Measurements from ENCODE around the gene PTPRE.

PTPRE gene

GRCh38 chr10:128098631-128099030, 191.7 kb downstream of the PTPRE start:
- H3K4me3 ChIP-seq (ENCODE audit: low read length), result no peak overlapping the region
- H3K36me3 ChIP-seq (ENCODE audit: insufficient read depth, low read length), result peaks cover 36% of the 10 kb centered on the region
- no peaks in the 10 kb centered on the region for H3K4me1 ChIP-seq (ENCODE audit: control insufficient read depth, insufficient read depth, low read length)
- H3K9ac ChIP-seq (ENCODE audit: low read depth, low read length), result no peak overlapping the region
- no peaks in the 10 kb centered on the region for H3K9me3 ChIP-seq (replicated peaks; ENCODE audit: low read length)
- H3K4me2 ChIP-seq (ENCODE audit: low read length), result no peak overlapping the region
- no peaks in the 10 kb centered on the region for H3K27me3 ChIP-seq (ENCODE audit: control insufficient read depth, insufficient read depth, low read length)

- Histone ChIP-seq H3K4me1 (ENCODE audit: control insufficient read depth, insufficient read depth, low read length) (no peaks in the 10 kb centered on the region), H3K4me2 (ENCODE audit: low read length) (no peak overlapping the region), H3K27me3 (ENCODE audit: control insufficient read depth, insufficient read depth, low read length) (no peaks in the 10 kb centered on the region), H3K9me3 (replicated peaks; ENCODE audit: low read length) (no peaks in the 10 kb centered on the region), H3K9ac (ENCODE audit: low read depth, low read length) (no peak overlapping the region), H3K36me3 (ENCODE audit: insufficient read depth, low read length) (peaks cover 40% of the 10 kb centered on the region), H3K4me3 (ENCODE audit: low read length) (no peak overlapping the region)
These were observed 193.0 kb downstream of the PTPRE start for GRCh38 chr10:128099901-128100300.

GRCh38 chr10:128101901-128102300, 195.0 kb downstream of the PTPRE start:
- Histone ChIP-seq H3K27me3 (ENCODE audit: control insufficient read depth, insufficient read depth, low read length) (no peaks in the 10 kb centered on the region), H3K4me3 (ENCODE audit: low read length) (no peak overlapping the region), H3K9me3 (replicated peaks; ENCODE audit: low read length) (no peaks in the 10 kb centered on the region), H3K9ac (ENCODE audit: low read depth, low read length) (no peak overlapping the region), H3K4me1 (ENCODE audit: control insufficient read depth, insufficient read depth, low read length) (no peaks in the 10 kb centered on the region), H3K4me2 (ENCODE audit: low read length) (no peak overlapping the region), H3K36me3 (ENCODE audit: insufficient read depth, low read length) (peaks cover 59% of the 10 kb centered on the region)

- no peaks in the 10 kb centered on the region for H3K9me3 ChIP-seq (replicated peaks; ENCODE audit: low read length)
- no peak overlapping the region for H3K9ac ChIP-seq (ENCODE audit: low read depth, low read length)
- no peaks in the 10 kb centered on the region for H3K27me3 ChIP-seq (ENCODE audit: control insufficient read depth, insufficient read depth, low read length)
- H3K4me1 ChIP-seq (ENCODE audit: control insufficient read depth, insufficient read depth, low read length), result no peaks in the 10 kb centered on the region
- peaks cover 59% of the 10 kb centered on the region for H3K36me3 ChIP-seq (ENCODE audit: insufficient read depth, low read length)
- no peak overlapping the region for H3K4me2 ChIP-seq (ENCODE audit: low read length)
- H3K4me3 ChIP-seq (ENCODE audit: low read length), result no peak overlapping the region
These were observed 195.8 kb downstream of the PTPRE start for GRCh38 chr10:128102480-128103228.

GRCh38 chr10:128103229-128103714, 196.4 kb downstream of the PTPRE start:
- H3K9me3 ChIP-seq (replicated peaks; ENCODE audit: low read length), result no peaks in the 10 kb centered on the region
- no peak overlapping the region for H3K9ac ChIP-seq (ENCODE audit: low read depth, low read length)
- peaks cover 60% of the 10 kb centered on the region for H3K36me3 ChIP-seq (ENCODE audit: insufficient read depth, low read length)
- H3K4me1 ChIP-seq (ENCODE audit: control insufficient read depth, insufficient read depth, low read length), result no peaks in the 10 kb centered on the region
- no peaks in the 10 kb centered on the region for H3K27me3 ChIP-seq (ENCODE audit: control insufficient read depth, insufficient read depth, low read length)
- H3K4me2 ChIP-seq (ENCODE audit: low read length), result no peak overlapping the region
- H3K4me3 ChIP-seq (ENCODE audit: low read length), result no peak overlapping the region

GRCh38 chr10:128105383-128105782, 198.5 kb downstream of the PTPRE start:
- Histone ChIP-seq H3K4me2 (ENCODE audit: low read length) (no peak overlapping the region), H3K4me3 (ENCODE audit: low read length) (no peak overlapping the region), H3K4me1 (ENCODE audit: control insufficient read depth, insufficient read depth, low read length) (no peaks in the 10 kb centered on the region), H3K9ac (ENCODE audit: low read depth, low read length) (no peak overlapping the region), H3K36me3 (ENCODE audit: insufficient read depth, low read length) (peaks cover 68% of the 10 kb centered on the region), H3K27me3 (ENCODE audit: control insufficient read depth, insufficient read depth, low read length) (no peaks in the 10 kb centered on the region), H3K9me3 (replicated peaks; ENCODE audit: low read length) (no peaks in the 10 kb centered on the region)

GRCh38 chr10:128109707-128110106, 202.8 kb downstream of the PTPRE start:
- Histone ChIP-seq H3K9me3 (replicated peaks; ENCODE audit: low read length) (no peaks in the 10 kb centered on the region), H3K4me1 (ENCODE audit: control insufficient read depth, insufficient read depth, low read length) (no peaks in the 10 kb centered on the region), H3K9ac (ENCODE audit: low read depth, low read length) (no peak overlapping the region), H3K36me3 (ENCODE audit: insufficient read depth, low read length) (peaks cover 90% of the 10 kb centered on the region), H3K4me2 (ENCODE audit: low read length) (no peak overlapping the region), H3K27me3 (ENCODE audit: control insufficient read depth, insufficient read depth, low read length) (no peaks in the 10 kb centered on the region), H3K4me3 (ENCODE audit: low read length) (no peak overlapping the region)

- no peak overlapping the region for H3K4me2 ChIP-seq (ENCODE audit: low read length)
- H3K9me3 ChIP-seq (replicated peaks; ENCODE audit: low read length), result no peaks in the 10 kb centered on the region
- no peaks in the 10 kb centered on the region for H3K27me3 ChIP-seq (ENCODE audit: control insufficient read depth, insufficient read depth, low read length)
- no peak overlapping the region for H3K9ac ChIP-seq (ENCODE audit: low read depth, low read length)
- H3K36me3 ChIP-seq (ENCODE audit: insufficient read depth, low read length), result peaks cover 87% of the 10 kb centered on the region
- H3K4me3 ChIP-seq (ENCODE audit: low read length), result no peak overlapping the region
- no peaks in the 10 kb centered on the region for H3K4me1 ChIP-seq (ENCODE audit: control insufficient read depth, insufficient read depth, low read length)
These were observed 203.4 kb downstream of the PTPRE start for GRCh38 chr10:128110339-128110738.

- H3K27me3 ChIP-seq (ENCODE audit: control insufficient read depth, insufficient read depth, low read length), result no peaks in the 10 kb centered on the region
- peaks cover 6% of the 10 kb centered on the region for H3K4me1 ChIP-seq (ENCODE audit: control insufficient read depth, insufficient read depth, low read length)
- H3K4me2 ChIP-seq (ENCODE audit: low read length), result no peak overlapping the region
- H3K9ac ChIP-seq (ENCODE audit: low read depth, low read length), result no peak overlapping the region
- H3K9me3 ChIP-seq (replicated peaks; ENCODE audit: low read length), result no peaks in the 10 kb centered on the region
- H3K36me3 ChIP-seq (ENCODE audit: insufficient read depth, low read length), result peaks cover 84% of the 10 kb centered on the region
- H3K4me3 ChIP-seq (ENCODE audit: low read length), result no peak overlapping the region
These were observed 204.8 kb downstream of the PTPRE start for GRCh38 chr10:128111696-128112095.

GRCh38 chr10:128113026-128113425, 206.1 kb downstream of the PTPRE start:
- H3K4me3 ChIP-seq (ENCODE audit: low read length), result no peak overlapping the region
- no peak overlapping the region for H3K4me2 ChIP-seq (ENCODE audit: low read length)
- H3K4me1 ChIP-seq (ENCODE audit: control insufficient read depth, insufficient read depth, low read length), result peaks cover 11% of the 10 kb centered on the region
- H3K36me3 ChIP-seq (ENCODE audit: insufficient read depth, low read length), result peaks cover 76% of the 10 kb centered on the region
- H3K9me3 ChIP-seq (replicated peaks; ENCODE audit: low read length), result no peaks in the 10 kb centered on the region
- H3K9ac ChIP-seq (ENCODE audit: low read depth, low read length), result no peak overlapping the region
- H3K27me3 ChIP-seq (ENCODE audit: control insufficient read depth, insufficient read depth, low read length), result no peaks in the 10 kb centered on the region

- H3K9ac ChIP-seq (ENCODE audit: low read depth, low read length), result no peak overlapping the region
- H3K36me3 ChIP-seq (ENCODE audit: insufficient read depth, low read length), result peaks cover 67% of the 10 kb centered on the region
- no peak overlapping the region for H3K4me3 ChIP-seq (ENCODE audit: low read length)
- no peaks in the 10 kb centered on the region for H3K27me3 ChIP-seq (ENCODE audit: control insufficient read depth, insufficient read depth, low read length)
- H3K9me3 ChIP-seq (replicated peaks; ENCODE audit: low read length), result no peaks in the 10 kb centered on the region
- peaks cover 11% of the 10 kb centered on the region for H3K4me1 ChIP-seq (ENCODE audit: control insufficient read depth, insufficient read depth, low read length)
- H3K4me2 ChIP-seq (ENCODE audit: low read length), result no peak overlapping the region
These were observed 208.0 kb downstream of the PTPRE start for GRCh38 chr10:128114901-128115300.

- Histone ChIP-seq H3K4me2 (ENCODE audit: low read length) (no peak overlapping the region), H3K27me3 (ENCODE audit: control insufficient read depth, insufficient read depth, low read length) (no peaks in the 10 kb centered on the region), H3K36me3 (ENCODE audit: insufficient read depth, low read length) (peaks cover 62% of the 10 kb centered on the region), H3K9me3 (replicated peaks; ENCODE audit: low read length) (no peaks in the 10 kb centered on the region), H3K4me3 (ENCODE audit: low read length) (no peak overlapping the region), H3K4me1 (ENCODE audit: control insufficient read depth, insufficient read depth, low read length) (peaks cover 11% of the 10 kb centered on the region), H3K9ac (ENCODE audit: low read depth, low read length) (no peak overlapping the region)
These were observed 208.5 kb downstream of the PTPRE start for GRCh38 chr10:128115356-128115755.

All from skeletal muscle satellite cell (primary cell).